NCI-H146 treated with DMSO at 0.1 percent for 48 hours (cell line): Measurements from ENCODE around the gene RNF212B.
"Not testable (repeated sequence)": the region's sequence is repeated elsewhere in the genome, so short reads cannot be mapped to it uniquely, and the experiment has no call there.

ENCODE experiments used
- DNase-seq: peaks from one replicate; lab custom pipeline; 2025; ENCODE audit not compliant: unreplicated experiment; lab: John Stamatoyannopoulos, UW

RNF212B gene, protein sequence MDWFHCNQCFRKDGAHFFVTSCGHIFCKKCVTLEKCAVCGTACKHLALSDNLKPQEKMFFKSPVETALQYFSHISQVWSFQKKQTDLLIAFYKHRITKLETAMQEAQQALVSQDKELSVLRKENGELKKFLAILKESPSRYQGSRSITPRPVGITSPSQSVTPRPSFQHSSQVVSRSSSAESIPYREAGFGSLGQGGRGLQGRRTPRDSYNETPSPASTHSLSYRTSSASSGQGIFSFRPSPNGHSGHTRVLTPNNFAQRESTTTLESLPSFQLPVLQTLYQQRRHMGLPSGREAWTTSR

DNA sequence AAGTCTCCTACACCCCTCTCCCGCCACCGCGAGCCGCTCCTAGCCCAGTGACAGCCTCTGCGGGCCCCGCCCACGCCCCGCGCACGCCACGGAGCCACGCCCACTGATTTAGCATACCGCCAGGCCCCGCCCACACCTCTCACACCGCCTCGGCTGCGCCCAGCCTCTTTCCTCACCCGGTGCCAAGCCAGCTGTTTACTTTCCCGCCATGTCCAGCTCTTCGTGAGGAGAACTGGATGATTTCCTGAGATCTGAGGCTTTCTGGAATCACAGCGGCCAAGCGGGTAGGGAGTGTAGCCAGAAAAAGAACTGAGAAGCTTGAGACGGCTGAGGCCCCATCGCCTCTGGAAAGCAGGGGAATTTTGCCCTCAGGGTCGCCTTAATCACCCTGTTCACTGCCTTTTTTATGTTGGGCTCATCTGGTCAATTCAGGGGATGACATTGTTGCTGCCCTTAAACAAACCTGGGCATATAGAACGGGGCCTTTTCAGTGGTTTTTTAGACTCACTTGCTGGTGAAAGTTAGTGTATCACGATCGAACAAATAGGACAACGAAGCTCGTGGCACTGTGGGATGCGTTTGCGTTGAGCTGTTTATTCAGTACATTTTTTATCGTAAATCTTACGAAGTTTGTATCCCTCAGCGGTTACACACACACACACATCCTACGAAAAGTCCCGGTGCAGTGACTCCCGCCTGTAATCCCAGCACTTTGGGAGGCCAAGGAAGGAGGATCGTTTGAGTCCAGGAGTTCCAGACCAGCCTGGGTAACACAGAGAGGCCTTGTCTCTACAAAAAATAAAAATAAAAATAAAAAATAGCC lies at the start of gene RNF212B:
Gene RNF212B, plus strand, starts transcription at position 165 of the 823 bp plus-strand sequence. CDS start 2,410 bp downstream, outside the sequence.
- peak; percentile 57 for DNase-seq

DNA sequence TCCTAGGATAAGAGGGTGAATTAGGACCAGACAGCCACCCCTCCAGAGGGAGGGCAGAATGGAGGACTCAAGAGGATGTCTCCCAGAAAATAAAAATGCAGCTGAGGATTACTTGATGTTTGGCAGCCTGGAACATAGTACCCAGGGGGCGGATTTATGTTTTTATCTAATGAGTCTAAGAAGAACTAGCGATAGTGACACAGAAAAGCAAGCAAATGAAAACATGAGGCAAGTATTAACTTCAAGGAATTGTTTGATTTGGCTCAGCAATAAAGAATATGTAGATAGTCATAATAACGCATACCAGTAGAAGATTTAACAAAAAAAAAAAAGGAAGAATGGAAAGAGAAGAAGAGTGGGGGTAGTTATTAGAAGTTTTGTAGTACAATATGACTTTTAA lies 44.3 kb upstream of the RNF212B start:
- DNase-seq: no peak

DNA sequence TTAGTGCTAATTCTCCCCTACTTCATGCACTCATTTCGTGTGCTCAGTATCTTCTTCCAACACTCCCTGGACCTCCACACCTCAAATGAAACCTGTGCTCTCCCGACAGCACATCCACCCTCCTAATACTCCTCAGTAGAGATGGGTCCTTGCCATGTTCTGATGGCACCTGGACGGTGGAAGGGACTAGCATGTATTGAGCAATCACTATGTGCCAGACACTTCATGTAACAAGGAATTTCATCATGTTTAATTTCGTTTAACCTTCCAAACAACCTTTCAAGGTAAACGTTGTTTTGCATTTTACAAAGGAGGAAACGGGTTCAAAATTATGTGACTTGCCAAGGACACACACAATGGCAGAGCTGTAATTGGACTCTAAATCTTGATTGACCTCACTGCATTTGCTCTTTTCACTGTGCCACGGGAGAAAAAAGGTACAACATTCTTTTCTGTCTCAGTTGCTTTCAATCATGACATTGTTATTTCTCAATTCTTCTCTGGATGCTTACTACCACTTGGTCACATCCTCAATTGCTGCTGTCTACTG lies 42.1 kb upstream of the RNF212B start:
- no peak for DNase-seq

DNA sequence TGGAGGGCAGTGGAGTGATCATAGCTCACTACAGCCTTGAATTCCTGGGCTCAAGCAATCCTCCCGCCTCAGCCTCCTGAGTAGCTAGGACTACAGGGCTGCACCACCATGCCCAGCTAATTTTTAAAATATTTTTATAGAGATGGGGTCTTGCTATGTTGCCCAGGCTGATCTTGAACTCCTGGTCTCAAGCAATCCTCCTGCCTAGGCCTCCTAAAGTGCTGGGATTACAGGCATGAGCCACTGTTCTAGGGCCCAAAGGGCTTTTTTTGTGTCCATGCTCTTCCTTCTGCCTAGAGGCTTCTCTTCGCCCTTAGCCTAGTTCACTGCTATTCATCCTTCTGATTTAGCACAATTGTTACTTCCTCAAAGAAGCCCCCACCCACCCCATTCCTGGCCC lies 41.2 kb upstream of the RNF212B start:
- DNase-seq: not testable (repeated sequence)

DNA sequence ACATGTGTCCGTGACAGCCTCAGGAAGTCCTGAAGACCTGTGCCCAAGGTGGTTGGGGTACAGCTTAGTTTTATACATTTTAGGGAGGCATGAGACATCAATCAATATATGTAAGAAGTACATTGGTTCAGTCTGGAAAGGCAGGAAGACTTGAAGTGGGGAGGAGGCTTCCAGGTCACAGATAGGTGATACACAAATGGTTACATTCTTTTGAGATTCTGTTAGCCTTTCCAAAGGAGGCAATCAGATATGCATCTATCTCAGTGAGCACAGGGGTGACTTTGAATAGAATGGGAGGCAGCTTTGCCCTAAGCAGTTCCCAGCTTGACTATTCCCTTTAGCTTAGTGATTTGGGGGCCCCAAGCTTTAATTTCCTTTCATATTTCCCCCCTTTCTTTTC lies 38.6 kb upstream of the RNF212B start:
- DNase-seq: not testable (repeated sequence)

DNA sequence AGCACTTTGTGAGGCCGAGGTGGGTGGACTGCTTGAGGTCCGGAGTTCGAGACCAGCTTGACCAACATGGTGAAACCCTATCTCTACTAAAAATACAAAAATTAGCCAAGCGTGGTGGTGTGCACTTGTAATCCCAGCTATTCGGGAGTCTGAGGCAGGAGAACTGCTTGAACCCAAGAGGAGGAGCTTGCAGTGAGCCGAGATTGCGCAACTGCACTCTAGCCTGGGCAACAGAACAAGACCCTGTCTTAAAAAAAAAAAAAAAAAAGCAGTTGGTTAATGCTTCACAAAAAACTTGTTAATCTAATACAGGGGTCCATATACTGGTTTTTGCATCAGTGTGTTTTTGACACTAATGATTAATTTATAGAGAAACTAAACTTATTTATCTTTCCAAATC lies 35.7 kb upstream of the RNF212B start:
- no peak for DNase-seq

DNA sequence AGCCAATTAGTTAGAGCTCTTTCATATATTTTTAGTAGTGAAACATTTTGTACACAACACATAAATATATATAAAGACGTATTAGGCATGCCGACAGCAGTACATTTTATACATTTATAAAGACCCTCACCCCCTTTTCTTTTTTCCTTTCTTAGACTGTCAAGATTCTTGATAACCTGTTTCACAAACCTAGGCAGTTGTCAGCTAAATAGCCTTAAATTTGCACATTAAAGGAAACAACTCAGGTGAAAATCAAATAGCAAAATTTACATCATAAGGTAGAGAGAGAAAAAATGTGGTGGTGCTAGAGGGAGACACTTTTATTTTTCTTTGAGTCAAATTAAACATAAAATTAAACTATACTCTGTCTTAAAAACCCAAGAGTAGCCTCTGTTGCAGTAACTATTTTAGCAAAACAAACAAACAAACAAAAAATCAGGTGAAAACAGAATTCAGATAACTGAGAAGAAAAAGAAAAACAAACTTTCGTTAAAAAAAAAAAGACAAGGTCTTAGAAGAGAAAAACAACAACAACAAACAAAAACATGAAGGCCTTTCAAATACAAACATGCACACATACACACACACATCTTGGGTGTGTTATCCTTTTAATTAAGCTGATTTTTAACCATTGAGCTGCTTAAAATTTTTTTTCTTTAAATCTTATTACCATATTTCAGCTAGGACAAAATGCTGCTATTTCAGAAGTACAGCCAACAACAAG lies 31.2 kb upstream of the RNF212B start:
- no peak for DNase-seq

DNA sequence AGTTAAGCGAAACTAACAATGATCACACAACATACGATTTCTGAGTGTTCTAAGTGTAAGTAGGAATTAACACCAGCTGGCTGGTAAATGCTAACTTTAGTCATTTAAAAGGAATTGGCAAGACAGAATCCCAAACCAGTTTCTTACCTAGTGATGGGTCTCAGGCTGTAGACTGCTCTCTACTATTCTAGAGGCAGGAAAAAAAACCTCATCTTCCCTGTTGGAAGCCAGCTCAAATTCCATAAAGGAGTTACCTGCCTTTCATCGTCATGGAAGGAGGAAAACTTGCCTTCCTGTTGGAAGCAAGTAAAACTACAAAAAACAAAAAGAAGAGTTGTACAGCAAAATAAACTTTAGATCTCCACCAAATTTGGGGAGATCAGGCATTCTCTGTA lies 30.6 kb upstream of the RNF212B start:
- DNase-seq: no peak

DNA sequence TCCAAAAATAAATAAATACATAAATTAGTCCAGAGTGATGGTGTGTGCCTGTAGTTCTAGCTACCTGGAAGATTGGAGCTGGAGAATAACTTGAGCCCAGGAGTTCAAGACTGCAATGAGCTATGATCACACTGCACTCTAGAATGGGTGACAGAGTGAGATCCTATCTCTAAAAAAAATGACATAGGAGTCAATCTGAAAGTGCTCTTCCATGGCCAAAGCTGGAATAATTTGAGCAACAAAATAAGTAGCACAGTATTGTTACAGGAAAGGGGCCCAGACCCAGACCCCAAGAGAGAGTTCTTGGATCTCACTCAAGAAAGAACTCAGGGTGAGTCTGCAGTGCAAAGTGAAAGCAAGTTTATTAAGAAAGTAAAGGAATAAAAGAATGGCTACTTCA lies 29.4 kb upstream of the RNF212B start:
- DNase-seq: no peak

DNA sequence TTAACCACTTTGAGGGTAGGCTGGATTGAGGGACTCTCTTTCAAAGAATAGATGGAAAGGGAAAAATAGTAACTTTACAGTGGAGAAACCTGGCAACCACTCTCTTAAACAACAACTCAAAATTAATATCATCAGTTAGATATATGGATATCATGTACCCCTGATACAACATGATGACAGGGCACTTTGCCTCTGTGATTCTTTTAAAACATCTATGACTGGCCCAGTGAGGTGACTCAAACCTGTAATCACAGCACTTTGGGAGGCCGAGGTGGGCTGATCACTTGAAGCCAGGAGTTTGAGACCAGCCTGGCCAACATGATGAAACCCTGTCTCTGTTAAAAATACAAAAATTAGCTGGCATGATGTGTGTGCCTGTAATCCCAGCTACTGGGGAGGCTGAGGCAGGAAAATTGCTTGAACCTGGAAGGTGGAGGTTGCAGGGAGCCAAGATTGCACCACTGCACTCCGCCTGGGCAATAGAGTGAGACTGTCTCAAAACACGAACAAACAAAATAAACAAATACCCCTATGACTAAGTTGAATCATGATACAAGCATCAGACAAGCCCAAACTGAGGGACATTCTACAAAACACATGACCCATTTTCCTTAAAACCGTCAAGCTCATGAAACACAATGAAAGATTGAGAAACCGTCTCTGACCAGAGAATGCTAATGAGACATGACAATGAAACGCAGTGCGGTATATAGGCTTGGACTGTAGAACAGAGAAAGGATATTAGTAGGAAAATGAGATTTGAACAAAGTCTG lies 27.9 kb upstream of the RNF212B start:
- no peak for DNase-seq

DNA sequence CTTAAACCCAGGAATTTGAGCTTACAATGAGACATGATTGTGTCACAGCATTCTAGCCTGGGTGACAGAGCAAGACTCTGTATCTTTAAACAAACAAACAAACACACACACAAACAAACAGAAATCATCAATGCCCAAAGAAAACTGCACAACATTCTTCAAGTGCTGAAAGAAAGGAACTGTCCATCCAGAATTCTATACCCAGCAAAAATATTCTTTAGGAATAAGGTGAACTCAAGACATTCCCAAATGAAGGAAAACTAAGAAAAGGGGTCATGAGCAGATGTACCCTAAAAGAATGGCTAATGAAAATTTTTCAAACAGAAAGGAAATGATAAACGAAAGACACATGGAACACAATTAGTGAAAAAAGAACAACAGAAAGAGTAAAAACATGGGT lies 22.3 kb upstream of the RNF212B start:
- DNase-seq: no peak

DNA sequence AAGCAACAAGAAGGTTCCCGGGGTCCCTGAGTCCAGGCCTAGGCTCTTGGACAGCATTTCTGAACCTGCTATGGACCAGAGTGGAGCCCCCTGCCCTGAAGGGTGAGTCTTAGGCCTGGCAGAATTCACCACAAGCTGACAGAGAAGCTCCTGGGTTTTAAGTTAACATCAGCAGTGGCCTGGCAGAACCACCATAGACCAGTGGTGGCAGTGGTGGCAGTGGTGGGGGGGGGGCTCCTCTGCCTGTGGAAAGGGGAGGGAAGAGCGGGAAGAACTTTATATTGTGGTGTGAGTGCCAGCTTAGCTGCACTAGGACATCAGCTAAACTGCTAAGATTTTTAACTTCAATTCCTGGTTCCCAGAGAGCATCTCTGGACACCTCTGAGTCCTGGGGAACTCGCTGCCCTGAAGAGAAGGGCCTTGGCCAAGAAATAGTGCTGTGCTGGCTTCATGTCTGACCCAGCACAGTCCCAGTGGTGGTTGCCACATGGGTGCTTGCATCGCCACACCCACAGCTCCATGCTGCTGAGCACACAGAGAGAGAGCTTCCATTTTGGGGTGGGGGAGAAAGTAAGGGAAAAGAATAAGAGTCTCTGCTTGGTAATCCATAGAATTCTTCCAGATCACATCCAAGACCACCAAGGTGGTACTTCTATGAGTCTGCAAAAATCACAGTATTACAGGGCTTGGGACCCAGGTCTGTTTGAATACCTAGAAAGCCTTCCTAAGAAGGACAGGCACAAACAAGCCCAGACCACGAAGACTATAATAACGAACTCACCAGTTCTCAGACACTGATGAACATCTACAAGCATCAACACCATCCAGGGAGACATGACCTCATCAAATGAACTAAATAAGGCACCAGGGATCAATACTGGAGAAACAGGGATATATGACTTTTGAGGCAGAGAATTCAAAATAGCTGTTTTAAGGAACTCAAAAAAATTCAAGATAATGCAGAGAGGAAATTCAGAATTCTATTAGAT lies 20.4 kb upstream of the RNF212B start:
- DNase-seq: no peak

DNA sequence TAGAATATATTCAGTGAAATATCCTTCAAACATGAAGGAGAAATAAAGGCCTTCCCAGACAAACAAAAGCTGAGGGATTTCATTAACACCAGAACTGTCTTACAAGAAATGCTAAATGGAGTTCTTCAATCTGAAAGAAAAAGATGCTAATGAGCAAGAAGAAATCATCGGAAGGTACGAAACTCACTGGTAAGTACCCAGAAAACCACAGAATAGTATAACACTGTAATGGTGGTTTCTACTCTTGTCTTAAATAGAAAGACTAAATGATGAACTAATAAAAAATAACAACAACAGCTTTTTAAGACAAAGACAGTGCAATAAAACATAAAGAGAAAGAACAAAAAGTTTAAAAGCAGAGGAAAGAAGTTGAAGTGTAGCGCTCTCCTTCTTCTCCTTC lies 18.7 kb upstream of the RNF212B start:
- no peak for DNase-seq

DNA sequence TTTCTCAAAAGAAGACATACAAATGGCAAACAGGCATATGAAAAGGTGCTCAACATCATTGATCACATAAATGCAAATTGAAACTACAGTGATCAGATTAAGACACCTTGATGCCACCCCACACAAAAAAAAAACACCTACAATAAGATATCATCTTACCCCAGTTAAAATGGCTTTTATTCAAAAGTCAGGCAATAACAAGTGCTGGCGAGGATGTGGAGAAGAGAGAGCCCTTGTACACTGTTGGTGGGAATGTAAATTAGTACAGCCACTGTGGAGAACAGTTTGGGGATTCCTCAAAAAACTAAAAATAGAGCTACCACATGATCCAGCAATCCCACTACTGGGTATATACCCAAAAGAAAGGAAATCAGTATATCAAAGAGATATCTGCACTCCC lies 12.8 kb upstream of the RNF212B start:
- not testable (repeated sequence) for DNase-seq

DNA sequence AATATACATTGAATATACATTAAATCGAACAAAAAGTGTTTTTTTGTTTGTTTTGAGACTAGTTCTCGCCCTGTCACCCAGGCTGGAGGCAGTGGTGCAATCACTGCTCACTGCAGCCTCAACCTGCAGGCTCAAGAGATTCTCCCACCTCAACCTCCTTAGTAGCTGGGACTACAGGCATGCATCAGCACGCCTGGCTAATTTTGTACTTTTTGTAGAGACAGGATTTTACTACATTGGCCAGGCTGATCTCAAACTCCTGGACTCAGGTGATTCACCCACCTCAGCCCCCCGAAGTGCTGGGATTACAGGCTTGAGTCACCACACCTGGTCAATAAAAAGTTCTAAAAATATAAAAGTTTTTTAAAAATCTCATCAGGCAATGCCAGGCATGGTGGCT lies 10.2 kb upstream of the RNF212B start:
- DNase-seq: no peak

DNA sequence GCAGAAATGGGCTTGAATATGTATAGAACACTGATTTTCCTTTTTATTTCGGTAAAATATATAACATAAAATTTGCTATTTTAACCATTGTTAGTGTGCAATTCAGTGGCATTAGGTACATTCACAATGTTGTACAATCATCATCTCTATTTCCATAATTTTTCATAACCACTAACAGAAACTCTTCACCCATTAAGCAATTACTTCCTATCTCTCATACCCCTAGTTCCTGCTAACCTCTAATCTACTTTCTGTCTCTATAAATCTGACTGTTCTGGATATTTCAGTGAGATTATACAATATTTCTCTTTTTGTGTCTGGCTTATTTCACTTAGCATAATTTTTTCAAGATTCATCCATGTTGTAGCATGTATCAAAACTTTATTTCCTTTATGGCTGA lies 8.9 kb upstream of the RNF212B start:
- DNase-seq: no peak

DNA sequence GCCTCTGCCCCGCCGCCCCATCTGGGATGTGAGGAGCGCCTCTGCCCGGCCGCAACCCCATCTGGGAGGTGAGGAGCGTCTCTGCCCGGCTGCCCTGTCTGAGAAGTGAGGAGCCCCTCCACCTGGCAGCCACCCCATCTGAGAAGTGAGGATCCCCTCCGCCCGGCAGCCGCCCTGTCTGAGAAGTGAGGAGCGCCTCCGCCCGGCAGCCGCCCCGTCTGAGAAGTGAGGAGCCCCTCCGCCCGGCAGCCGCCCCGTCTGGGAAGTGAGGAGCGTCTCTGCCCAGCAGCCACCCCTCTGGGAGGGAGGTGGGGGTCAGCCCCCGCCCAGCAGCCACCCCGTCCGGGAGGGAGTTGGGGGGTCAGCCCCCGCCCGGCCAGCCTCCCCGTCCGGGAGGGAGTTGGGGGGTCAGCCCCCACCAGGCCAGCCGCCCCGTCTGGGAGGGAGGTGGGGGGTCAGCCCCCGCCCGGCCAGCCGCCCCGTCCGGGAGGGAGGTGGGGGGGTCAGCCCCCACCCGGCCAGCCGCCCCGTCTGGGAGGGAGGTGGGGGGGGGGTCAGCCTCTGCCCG lies 5.4 kb upstream of the RNF212B start:
- DNase-seq: not testable (repeated sequence)

DNA sequence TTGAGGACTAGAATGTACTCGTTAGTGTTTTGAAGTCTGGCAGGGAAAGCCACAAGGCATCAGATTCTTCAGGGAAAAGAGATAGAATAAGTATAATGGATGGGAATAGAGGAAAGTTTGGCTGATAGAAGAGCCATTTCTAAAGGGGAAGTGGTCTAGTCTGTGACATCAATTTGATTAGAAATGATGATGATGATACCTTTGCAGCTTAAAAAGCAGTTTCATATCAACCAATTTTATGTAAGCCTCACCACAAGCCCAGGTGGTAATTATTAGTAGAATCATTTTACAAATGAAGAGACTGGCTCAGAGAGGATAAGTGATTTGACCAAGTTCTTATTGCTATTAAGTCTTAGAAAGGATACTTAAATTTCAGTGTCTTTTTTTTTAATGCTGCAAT lies 2.9 kb downstream of the RNF212B start:
- no peak for DNase-seq

DNA sequence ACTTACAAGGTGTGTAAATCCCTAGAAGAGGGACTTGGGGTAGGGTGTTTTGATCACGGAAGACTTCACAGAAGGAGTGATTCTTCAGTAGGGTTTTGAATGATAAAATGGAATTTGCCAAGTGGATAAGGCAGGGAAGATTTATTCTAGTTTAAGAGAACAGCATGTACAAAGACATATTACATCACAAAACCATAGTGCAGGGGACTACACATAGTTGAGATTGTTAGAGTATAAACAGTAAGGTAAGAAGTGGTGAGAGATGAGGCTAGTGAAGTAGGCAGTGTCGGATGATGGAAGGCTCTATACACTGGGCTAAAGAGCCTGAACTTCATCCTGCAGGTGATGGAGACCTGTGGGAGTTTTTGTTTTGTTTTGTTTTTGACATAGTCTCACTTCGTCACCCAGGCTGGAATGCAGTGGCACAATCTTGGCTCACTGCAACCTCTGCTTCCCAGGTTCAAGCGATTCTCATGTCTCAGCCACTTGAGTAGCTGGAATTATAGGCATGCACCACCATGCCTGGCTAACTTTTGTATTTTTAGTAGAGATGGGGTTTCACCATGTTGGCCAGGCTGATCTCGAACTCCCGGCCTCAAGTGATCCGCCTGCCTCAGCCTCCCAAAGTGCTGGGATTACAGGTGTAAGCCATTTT lies 3.5 kb downstream of the RNF212B start:
- not testable (repeated sequence) for DNase-seq
